Common myeloid progenitor, CD34-positive (primary cell): ENCODE results near the gene CAMSAP3.
A peak's percentile ranks its signal among the peaks of the same experiment; 100 is the strongest.
"Not testable (repeated sequence)": the region's sequence is repeated elsewhere in the genome, so short reads cannot be mapped to it uniquely, and the experiment has no call there.

Experiments
- CTCF ChIA-PET: fragments of 350-600 bp; sonication (Branson Sonifier 250); formaldehyde crosslinking; loops from one replicate; lab custom pipeline; 2021; ENCODE audit warnings: antibody characterized with exemption; lab: Charles Lee
- POLR2A ChIA-PET: fragments of 350-600 bp; sonication (Branson Sonifier 250); formaldehyde crosslinking; loops from one replicate; lab custom pipeline; 2021; ENCODE audit warnings: antibody characterized with exemption; lab: Charles Lee
- DNase-seq, 3 donors: peaks; one replicate each; pipeline versions ENCODE4 v3.0.0 to v3.0.0-alpha.2; 2013
- H3K27ac ChIP-seq, 2 experiments: 1 replicate in 1 of 2; 2 replicates in 1 of 2; pipeline ENCODE4 v1.7.0; 2013; ENCODE audit warnings: inconsistent platforms in 2 of 2, low read length in 2 of 2, mild to moderate bottlenecking in 2 of 2, low read depth in 1 of 2, moderate library complexity in 1 of 2; ENCODE audit not compliant: severe bottlenecking in 2 of 2, insufficient read depth in 1 of 2, poor library complexity in 1 of 2
- H3K27me3 ChIP-seq, 5 experiments: replicated peaks in 2 of 5; 1 replicate in 3 of 5; 2 replicates in 2 of 5; pipeline versions ENCODE4 v1.6.1 to v1.7.0; 2013; ENCODE audit warnings: low read length in 4 of 5, mild to moderate bottlenecking in 2 of 5, moderate library complexity in 2 of 5, inconsistent platforms in 1 of 5; ENCODE audit not compliant: insufficient read depth in 5 of 5, control insufficient read depth in 4 of 5
- H3K36me3 ChIP-seq, 4 experiments: 1 replicate in 2 of 4; 2 replicates in 2 of 4; pipeline versions ENCODE4 v1.6.1 to v1.7.0; 2013; ENCODE audit warnings: low read length in 3 of 4, control low read depth in 1 of 4, mild to moderate bottlenecking in 1 of 4; ENCODE audit not compliant: control insufficient read depth in 4 of 4, insufficient read depth in 4 of 4
- H3K4me1 ChIP-seq, 4 experiments: 1 replicate in 3 of 4; 2 replicates in 1 of 4; pipeline versions ENCODE4 v1.6.1 to v1.7.1; 2013; ENCODE audit warnings: low read length in 3 of 4, mild to moderate bottlenecking in 3 of 4, control low read depth in 1 of 4, inconsistent platforms in 1 of 4, moderate library complexity in 1 of 4; ENCODE audit not compliant: control insufficient read depth in 4 of 4, insufficient read depth in 4 of 4; ENCODE audit errors: control extremely low read depth in 1 of 4
- H3K4me3 ChIP-seq, 7 experiments: 1 replicate in 4 of 7; 2 replicates in 3 of 7; pipeline versions ENCODE4 v1.5.1 to v1.7.0; 2013; ENCODE audit warnings: mild to moderate bottlenecking in 7 of 7, low read length in 6 of 7, moderate library complexity in 6 of 7, inconsistent platforms in 2 of 7, low read depth in 2 of 7, control low read depth in 1 of 7; ENCODE audit not compliant: insufficient read depth in 4 of 7, control insufficient read depth in 1 of 7; ENCODE audit errors: extremely low read depth in 1 of 7
- H3K9me3 ChIP-seq, 5 experiments: 1 replicate in 4 of 5; 2 replicates in 1 of 5; pipeline versions ENCODE4 v1.6.1 to v1.7.1; 2013; ENCODE audit warnings: low read length in 4 of 5, mild to moderate bottlenecking in 2 of 5, inconsistent platforms in 1 of 5, low read depth in 1 of 5, moderate library complexity in 1 of 5; ENCODE audit not compliant: control insufficient read depth in 4 of 5, insufficient read depth in 2 of 5; ENCODE audit errors: control extremely low read depth in 1 of 5
- WGBS: methylation state at CpG from one replicate; pipeline ENCODE4 v1.1.5; 2013; ENCODE audit not compliant: insufficient coverage; 5-methylcytosine and 5-hydroxymethylcytosine counted together

Gene CAMSAP3

GRCh38 chr19:7577422-7577821 is 18.2 kb upstream of the CAMSAP3 start:
- H3K27me3 ChIP-seq, H3K4me1 ChIP-seq, H3K36me3 ChIP-seq, H3K27ac ChIP-seq, DNase-seq, H3K9me3 ChIP-seq, H3K4me3 ChIP-seq: not testable (repeated sequence)
- CTCF ChIA-PET, result interaction anchor here (1.4 kb wide), 2 partner anchors 9 to 101 kb away, joined by 3 read pairs; no protein-coding TSS in a partner anchor
- 75% methylated on average over 1 of the region's 1 CpG for WGBS
- POLR2A ChIA-PET, result interaction anchor here (0.7 kb wide), 1 partner anchor 1780 kb away, joined by 5 read pairs; no protein-coding TSS in a partner anchor

DNA sequence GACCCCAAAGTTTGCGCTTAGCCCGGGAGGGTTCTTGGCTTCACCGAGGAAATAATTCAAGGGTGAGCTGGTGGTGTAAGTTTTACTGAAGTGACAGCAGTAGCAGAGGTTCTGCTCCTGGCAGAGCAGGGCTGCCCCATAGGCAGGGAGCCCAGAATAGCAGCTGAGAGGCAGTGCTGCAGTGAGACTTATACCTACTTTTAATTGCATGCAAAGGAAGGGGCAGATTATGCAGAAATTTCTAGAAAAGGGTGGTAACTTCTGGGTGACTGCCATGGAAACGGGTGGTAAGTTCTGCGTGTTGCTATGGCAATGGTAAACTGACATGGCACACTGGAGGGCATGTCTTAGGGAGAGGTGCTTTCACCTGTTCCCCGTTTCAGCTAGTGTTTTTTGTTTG is 17.5 kb upstream of the CAMSAP3 start:
- Histone ChIP-seq H3K4me1 (peaks cover 0 to 3% (median 0%) of the 10 kb centered on the region in 4 experiments), H3K27me3 (peaks cover 0 to 5% (median 0%) of the 10 kb centered on the region in 5 experiments), H3K36me3 (no peaks in the 10 kb centered on the region), H3K9me3 (no peaks in the 10 kb centered on the region), H3K4me3 (no peak overlapping the region), H3K27ac (no peak overlapping the region)
- WGBS, result 76% methylated on average over 5 of the region's 6 CpGs
- ChIA-PET CTCF (interaction anchor here (1.4 kb wide), 1 partner anchor 10 kb away, joined by 3 read pairs; no protein-coding TSS in a partner anchor), POLR2A (no interaction called here)
- no peak for DNase-seq

- CTCF ChIA-PET, result interaction anchor here (1.2 kb wide), 1 partner anchor 221 kb away, joined by 3 read pairs; no protein-coding TSS in a partner anchor
- Histone ChIP-seq H3K36me3 (no peaks in the 10 kb centered on the region), H3K9me3 (no peaks in the 10 kb centered on the region), H3K4me3 (no peak overlapping the region), H3K4me1 (peaks cover 0 to 3% (median 0%) of the 10 kb centered on the region in 4 experiments), H3K27ac (no peak overlapping the region), H3K27me3 (peaks cover 0 to 5% (median 0%) of the 10 kb centered on the region in 5 experiments)
- DNase-seq, result no peak
- WGBS, result 93% methylated on average over 6 of the region's 6 CpGs
- POLR2A ChIA-PET, result no interaction called here
Observed at GRCh38 chr19:7579182-7579581, 16.5 kb upstream of the CAMSAP3 start.

GRCh38 chr19:7582446-7582845 is 13.2 kb upstream of the CAMSAP3 start:
- ChIA-PET POLR2A (no interaction called here), CTCF (interaction anchor here (1.3 kb wide), 1 partner anchor 14 kb away, joined by 4 read pairs; no protein-coding TSS in a partner anchor)
- H3K4me1 ChIP-seq, result no peaks in the 10 kb centered on the region
- no peak overlapping the region for H3K4me3 ChIP-seq
- no peaks in the 10 kb centered on the region for H3K9me3 ChIP-seq
- DNase-seq, result no peak
- H3K27ac ChIP-seq, result no peak overlapping the region
- H3K36me3 ChIP-seq, result no peaks in the 10 kb centered on the region
- WGBS, result 75% methylated on average over 7 of the region's 11 CpGs
- peaks cover 0 to 5% (median 0%) of the 10 kb centered on the region in 5 experiments for H3K27me3 ChIP-seq

DNA sequence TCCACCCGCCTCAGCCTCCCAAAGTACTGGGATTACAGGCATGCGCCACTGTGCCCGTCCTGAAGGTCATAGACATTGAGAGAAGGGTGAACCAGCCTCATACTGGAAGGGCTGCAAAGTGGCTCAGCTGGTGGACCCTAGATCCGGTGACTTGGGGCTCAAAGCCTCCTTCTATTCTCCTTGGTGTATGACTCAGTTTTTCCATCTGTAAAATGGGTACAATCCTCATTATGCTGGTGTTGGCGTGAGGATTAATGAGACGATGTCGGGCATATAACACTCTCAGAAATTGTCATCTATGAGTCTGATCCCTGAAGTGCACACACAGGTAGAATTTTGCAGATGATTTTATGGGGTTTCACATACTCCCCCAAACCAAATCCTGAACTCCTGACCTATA is 5.8 kb upstream of the CAMSAP3 start:
- 100% methylated on average over 4 of the region's 7 CpGs for WGBS
- POLR2A ChIA-PET, result no interaction called here

GRCh38 chr19:7590256-7590655 is 5.4 kb upstream of the CAMSAP3 start:
- no peak overlapping the region for H3K27ac ChIP-seq
- H3K4me1 ChIP-seq, result peaks cover 0 to 2% (median 1%) of the 10 kb centered on the region in 4 experiments
- no peak overlapping the region for H3K4me3 ChIP-seq
- peaks cover 0 to 17% (median 5%) of the 10 kb centered on the region in 5 experiments for H3K27me3 ChIP-seq
- no peaks in the 10 kb centered on the region for H3K9me3 ChIP-seq
- H3K36me3 ChIP-seq, result no peaks in the 10 kb centered on the region
- DNase-seq, result no peak
- POLR2A ChIA-PET, result no interaction called here
- 70% methylated on average over 7 of the region's 8 CpGs for WGBS
- CTCF ChIA-PET, result no interaction called here

More for the DNA sequence above, 5.8 kb upstream of the CAMSAP3 start:
- CTCF ChIA-PET, result no interaction called here
- H3K4me3 ChIP-seq, result no peak overlapping the region
- no peaks in the 10 kb centered on the region for H3K9me3 ChIP-seq
- no peak for DNase-seq
- no peak overlapping the region for H3K27ac ChIP-seq
- no peaks in the 10 kb centered on the region for H3K36me3 ChIP-seq
- H3K27me3 ChIP-seq, result peaks cover 0 to 12% (median 4%) of the 10 kb centered on the region in 5 experiments
- H3K4me1 ChIP-seq, result no peaks in the 10 kb centered on the region

DNA sequence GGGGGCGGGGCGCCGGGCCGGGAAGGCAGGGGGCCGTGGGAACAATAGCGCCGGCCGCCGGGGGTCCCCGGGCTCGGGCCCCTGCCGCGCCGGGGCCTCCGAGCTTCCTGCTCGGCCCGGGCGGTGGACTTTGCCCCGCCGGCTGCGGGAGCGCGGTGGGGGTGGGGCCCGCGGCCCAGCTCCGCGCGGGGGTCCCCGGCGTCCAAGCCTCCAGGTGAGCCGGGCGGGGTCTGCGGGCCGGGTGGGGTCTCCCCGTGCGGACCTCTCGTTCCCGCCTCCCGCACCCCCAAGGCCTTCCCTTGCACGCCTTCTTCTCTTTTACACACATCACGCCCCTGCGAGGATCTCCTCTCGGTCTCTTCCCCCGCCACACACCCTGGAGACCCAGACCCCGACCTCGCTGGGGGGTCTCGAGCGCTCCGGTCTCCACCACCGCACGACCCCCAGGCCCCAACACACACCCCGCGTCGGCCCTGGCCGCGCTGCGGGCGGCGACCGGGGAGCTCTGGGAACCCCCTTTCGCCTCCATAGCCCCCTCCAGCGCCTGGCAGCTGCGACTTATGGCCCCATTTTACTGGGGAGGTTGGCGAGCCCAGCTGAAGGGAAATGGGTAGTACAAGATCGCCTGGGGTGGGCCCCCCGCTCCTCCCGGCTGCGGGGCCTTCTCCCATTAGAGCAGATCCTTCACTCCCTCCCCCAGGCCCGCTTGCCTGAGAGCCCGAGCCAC is 711 bp downstream of the CAMSAP3 start:
- H3K4me3 ChIP-seq, result peak overlapping the region in 5 of 7 experiments; percentile 10 to 63 (median 50)
- H3K9me3 ChIP-seq, result no peaks in the 10 kb centered on the region
- peaks cover 0 to 13% (median 8%) of the 10 kb centered on the region in 4 experiments for H3K4me1 ChIP-seq
- ChIA-PET POLR2A (no interaction called here), CTCF (interaction anchor here (1.0 kb wide), 1 partner anchor 20 kb away, joined by 3 read pairs; no protein-coding TSS in a partner anchor)
- H3K27me3 ChIP-seq, result peaks cover 0 to 44% (median 21%) of the 10 kb centered on the region in 5 experiments
- no peaks in the 10 kb centered on the region for H3K36me3 ChIP-seq
- DNase-seq, result peak in 2 of 3 donors; percentile 18 to 32
- 3% methylated on average over 56 of the region's 70 CpGs for WGBS
- no peak overlapping the region for H3K27ac ChIP-seq
